Right renal cortex interstitium (tissue), 3 donors: ENCODE data around the gene BRD9. TPM values are rescaled to one million over a fixed set of nuclear protein-coding genes. Genes with fewer than 3 reads are reported as not detected.

ENCODE experiments used
- DNase-seq, 3 donors: peaks; one replicate each; pipeline ENCODE4 v3.0.0-alpha.2; 2013; ENCODE audit warnings: low read depth in 3 of 3, low spot score in 2 of 3
- polyA plus RNA-seq, 3 donors: library from polyadenylated mRNA; unstranded; fragments of 120-200 nt; gene quantifications; one replicate each; pipeline ENCODE4 v1.2.1, GENCODE V29; 2013; ENCODE audit not compliant: insufficient read length in 3 of 3

Gene BRD9
- polyA plus RNA-seq, 3 donors: 35.0 to 38.9 (median 36.4) TPM

DNA sequence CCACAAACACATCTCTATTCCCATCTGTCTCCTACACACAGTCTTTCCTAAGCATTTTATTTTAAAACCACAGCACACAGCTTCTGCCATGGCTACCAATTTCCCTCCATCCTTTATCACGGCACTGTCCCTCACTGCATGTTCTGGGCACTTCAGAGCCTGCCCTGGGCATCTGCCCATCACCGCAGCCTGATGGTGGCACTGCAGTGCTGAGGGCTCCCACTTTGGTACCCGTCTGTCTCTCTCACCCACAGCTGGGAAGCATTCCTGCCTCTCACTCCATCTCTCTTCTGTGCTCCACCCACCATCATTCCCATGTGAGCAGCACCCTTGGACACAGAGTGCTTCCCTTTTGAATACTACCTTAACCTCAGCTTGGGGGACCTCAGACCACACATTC is 73.5 kb downstream of the BRD9 start:
- no peak for DNase-seq

DNA sequence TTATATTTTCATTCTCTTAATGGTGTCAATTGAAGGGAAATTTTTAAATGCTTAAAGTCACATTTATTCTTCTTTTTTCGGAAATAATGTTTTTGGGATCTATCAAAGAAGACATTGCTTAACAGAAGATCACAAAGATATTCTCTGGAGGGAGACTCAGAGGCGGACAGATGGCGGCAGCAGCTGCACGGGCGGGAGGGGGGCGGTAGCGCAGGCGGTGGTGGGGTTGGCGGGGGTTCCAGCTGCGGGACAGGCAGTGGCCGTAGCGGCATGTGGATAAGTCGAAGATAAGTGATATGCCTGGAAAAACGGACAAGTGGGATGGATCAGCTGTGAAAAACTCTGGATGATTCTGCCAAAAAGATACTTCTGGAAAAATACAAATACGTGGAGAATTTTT is 76.4 kb downstream of the BRD9 start:
- DNase-seq: no peak

DNA sequence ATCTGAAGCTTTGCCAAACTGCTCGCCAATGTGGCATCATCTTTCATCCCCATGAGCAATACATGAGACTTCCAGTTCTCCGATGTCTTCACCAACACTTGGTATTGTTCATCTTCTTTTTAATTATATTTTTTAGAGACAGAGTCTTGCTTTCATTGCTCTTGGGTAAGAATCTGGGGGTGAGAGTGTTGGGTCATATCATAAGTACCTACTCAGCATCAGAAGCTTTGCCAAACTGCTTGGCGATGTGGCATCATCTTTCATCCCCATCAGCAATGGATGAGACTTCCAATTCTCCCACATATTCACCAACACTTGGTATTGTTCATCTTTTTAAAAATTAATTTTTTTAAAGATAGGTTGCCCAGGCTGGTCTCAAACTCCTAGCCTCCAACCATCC is 77.2 kb downstream of the BRD9 start:
- no peak for DNase-seq

Other genes with a start within 250 kb of the BRD9 start
- 1 to 10 TPM; 2.9 to 5.5 (median 3.9) TPM for gene TPPP, start 199.4 kb downstream of the BRD9 start, polyA plus RNA-seq
- gene ZDHHC11B, start 108.1 kb downstream of the BRD9 start, polyA plus RNA-seq: 1 to 10 TPM; 4.3 to 5.4 (median 4.4) TPM
- 1 to 10 TPM; 3.5 to 5.9 (median 4.2) TPM for gene ZDHHC11, start 41.8 kb downstream of the BRD9 start, polyA plus RNA-seq
- gene TRIP13, start 83 bp upstream of the BRD9 start, polyA plus RNA-seq: 10 to 100 TPM; 13.9 to 16.3 (median 16.3) TPM
- 10 to 100 TPM; 12.9 to 16.9 (median 16.5) TPM for gene NKD2, start 116.0 kb upstream of the BRD9 start, polyA plus RNA-seq
- gene SLC12A7, start 219.3 kb upstream of the BRD9 start, polyA plus RNA-seq: 10 to 100 TPM; 27.8 to 32.7 (median 31.7) TPM